ENCODE results near the gene CEP170B. TPM values are rescaled to one million over a fixed set of nuclear protein-coding genes. Genes with fewer than 3 reads are reported as not detected.
"Not testable (repeated sequence)": the region's sequence is repeated elsewhere in the genome, so short reads cannot be mapped to it uniquely, and the experiment has no call there.

CEP170B gene
- total RNA-seq, 1 donor from 2014 or later: 15.3 TPM

- DNase-seq (ENCODE audit: low spot score); intact Hi-C loops (cut with DNase I); ATAC-seq: not testable (repeated sequence)
Observed at GRCh38 chr14:104945266-104945665, 80.2 kb downstream of the CEP170B start.

Other genes with a start within 250 kb of the CEP170B start
- 343 TPM for gene INF2, start 175.7 kb upstream of the CEP170B start, total RNA-seq
- gene ADSS1, start 141.0 kb upstream of the CEP170B start, total RNA-seq: 11.5 TPM
- gene SIVA1, start 112.1 kb upstream of the CEP170B start, total RNA-seq: 56.6 TPM
- gene AKT1, start 69.5 kb upstream of the CEP170B start, total RNA-seq: 90.4 TPM
- gene ZBTB42, start 64.2 kb upstream of the CEP170B start, total RNA-seq: 3.6 TPM
- 7.0 TPM for gene PLD4, start 59.6 kb downstream of the CEP170B start, total RNA-seq
- 77.7 TPM for gene AHNAK2, start 113.1 kb downstream of the CEP170B start, total RNA-seq
- gene CLBA1, start 120.5 kb downstream of the CEP170B start, total RNA-seq: 6.1 TPM
- 5.5 TPM for gene CDCA4, start 155.8 kb downstream of the CEP170B start, total RNA-seq
- 3.2 TPM for gene GPR132, start 200.2 kb downstream of the CEP170B start, total RNA-seq